ENCODE results near the gene VTN. TPM values are rescaled to one million over a fixed set of nuclear protein-coding genes. Genes with fewer than 3 reads are reported as not detected.

The VTN gene
- total RNA-seq, 1 donor from 2014 or later = 2.7 TPM

DNA sequence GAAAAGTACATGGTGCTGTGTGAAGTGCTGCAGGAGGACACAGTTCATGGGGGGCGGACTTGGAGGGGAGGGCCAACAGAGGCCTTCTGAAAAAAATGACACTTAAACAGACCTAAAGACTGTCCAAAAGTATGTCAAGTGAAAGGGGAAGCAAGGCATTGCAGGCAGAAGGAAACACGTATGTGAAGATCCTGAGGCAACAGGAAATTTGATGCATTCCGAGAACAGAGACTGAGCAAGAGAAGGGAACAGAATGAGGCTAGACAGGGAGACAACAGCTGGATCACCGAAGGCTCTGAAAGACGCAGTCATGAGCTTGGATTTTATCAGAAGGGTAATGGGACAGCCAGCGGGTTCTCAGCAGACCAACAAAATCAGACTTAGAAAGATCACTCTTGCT is 35.9 kb downstream of the VTN start:
- H3K27me3 ChIP-seq = no peaks in the 10 kb centered on the region
- H3K4me1 ChIP-seq = peaks cover 55% of the 10 kb centered on the region
- peak overlapping the region; percentile 86 to 93 for H3K4me3 ChIP-seq
- TF ChIP-seq, protein P1, sequence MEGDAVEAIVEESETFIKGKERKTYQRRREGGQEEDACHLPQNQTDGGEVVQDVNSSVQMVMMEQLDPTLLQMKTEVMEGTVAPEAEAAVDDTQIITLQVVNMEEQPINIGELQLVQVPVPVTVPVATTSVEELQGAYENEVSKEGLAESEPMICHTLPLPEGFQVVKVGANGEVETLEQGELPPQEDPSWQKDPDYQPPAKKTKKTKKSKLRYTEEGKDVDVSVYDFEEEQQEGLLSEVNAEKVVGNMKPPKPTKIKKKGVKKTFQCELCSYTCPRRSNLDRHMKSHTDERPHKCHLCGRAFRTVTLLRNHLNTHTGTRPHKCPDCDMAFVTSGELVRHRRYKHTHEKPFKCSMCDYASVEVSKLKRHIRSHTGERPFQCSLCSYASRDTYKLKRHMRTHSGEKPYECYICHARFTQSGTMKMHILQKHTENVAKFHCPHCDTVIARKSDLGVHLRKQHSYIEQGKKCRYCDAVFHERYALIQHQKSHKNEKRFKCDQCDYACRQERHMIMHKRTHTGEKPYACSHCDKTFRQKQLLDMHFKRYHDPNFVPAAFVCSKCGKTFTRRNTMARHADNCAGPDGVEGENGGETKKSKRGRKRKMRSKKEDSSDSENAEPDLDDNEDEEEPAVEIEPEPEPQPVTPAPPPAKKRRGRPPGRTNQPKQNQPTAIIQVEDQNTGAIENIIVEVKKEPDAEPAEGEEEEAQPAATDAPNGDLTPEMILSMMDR (IDR thresholded peaks at IDR 0.05) = no peak
- TF ChIP-seq POLR2AphosphoS5 (IDR thresholded peaks at IDR 0.05; ENCODE audit: insufficient read depth in 1 of 2, low read depth in 1 of 2) (no peak), POLR2A (IDR thresholded peaks at IDR 0.05) (no peak)
- no peak overlapping the region for H3K27ac ChIP-seq
- no peak for DNase-seq (ENCODE audit: extremely low spot score in 2 of 2)
- intact Hi-C loops (cut with DNase I) = no loop called here
- H3K36me3 ChIP-seq = peaks cover 0 to 22% of the 10 kb centered on the region in 2 donors
- no peaks in the 10 kb centered on the region for H3K9me3 ChIP-seq

DNA sequence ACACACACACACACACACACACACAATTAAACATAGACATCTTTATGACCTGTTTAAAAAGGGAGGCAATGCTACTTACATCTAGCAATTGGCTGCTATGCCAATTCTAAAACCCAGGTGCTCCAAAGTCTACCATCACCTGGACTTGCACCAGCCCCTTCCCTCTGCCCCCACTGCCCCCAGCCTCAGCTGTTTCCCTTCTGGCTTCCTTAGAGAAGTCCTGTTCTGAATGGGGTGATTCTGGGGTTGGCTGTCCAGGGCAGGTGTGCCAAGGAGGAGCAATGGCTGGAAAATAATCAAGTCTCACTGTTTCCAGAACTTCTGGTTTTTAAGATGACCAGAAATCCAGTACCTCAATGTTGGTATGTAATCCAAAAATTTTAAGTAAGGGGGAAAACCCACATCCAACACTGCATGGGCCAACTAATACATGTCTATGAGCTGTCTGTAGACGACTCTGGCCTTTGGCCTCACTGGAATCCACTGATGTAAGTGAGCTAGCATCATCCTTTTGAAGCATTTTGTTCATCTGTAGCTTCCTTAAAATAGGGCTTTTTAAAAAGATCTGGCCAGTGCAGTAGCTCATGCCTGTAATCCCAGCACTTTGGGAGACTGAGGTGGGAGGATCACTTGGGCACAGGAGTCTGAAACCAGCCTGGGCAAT is 36.9 kb downstream of the VTN start:
- peaks cover 46% of the 10 kb centered on the region for H3K4me1 ChIP-seq
- H3K27me3 ChIP-seq = no peaks in the 10 kb centered on the region
- no peaks in the 10 kb centered on the region for H3K9me3 ChIP-seq
- TF ChIP-seq, protein P1 (IDR thresholded peaks at IDR 0.05) = no peak
- TF ChIP-seq POLR2A (IDR thresholded peaks at IDR 0.05) (no peak), POLR2AphosphoS5 (IDR thresholded peaks at IDR 0.05; ENCODE audit: insufficient read depth in 1 of 2, low read depth in 1 of 2) (no peak)
- no peak overlapping the region for H3K27ac ChIP-seq
- intact Hi-C loops (cut with DNase I) = no loop called here
- DNase-seq (ENCODE audit: extremely low spot score in 2 of 2) = no peak
- no peak overlapping the region for H3K4me3 ChIP-seq
- H3K36me3 ChIP-seq = peaks cover 0 to 31% of the 10 kb centered on the region in 2 donors

DNA sequence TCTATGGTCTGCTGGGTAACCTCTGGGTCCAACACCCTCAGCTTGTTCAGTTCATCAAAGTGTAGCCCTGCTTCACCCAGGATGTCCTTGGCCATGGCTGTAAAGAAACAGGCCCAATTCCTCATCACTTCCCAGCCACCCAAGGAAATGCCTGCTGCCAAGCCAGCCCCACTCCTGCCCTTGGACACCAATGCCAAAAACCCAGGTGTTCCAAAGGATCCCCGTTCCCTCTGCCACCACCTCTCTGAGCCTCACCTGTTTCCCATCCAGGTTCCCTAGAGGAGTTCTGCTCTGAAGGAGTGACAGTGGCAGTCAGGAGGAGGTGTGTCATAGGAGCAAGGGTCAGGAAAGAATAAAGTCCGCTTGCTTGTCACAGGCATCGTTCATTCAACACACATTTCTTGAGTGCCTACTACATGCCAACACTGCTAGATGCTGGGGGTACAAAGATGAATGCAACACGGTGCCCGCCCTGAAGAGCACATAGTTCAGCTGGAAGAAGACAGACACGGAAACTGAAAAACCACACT is 38.2 kb downstream of the VTN start:
- peaks cover 0 to 36% of the 10 kb centered on the region in 2 donors for H3K36me3 ChIP-seq
- DNase-seq (ENCODE audit: extremely low spot score in 2 of 2) = no peak

DNA sequence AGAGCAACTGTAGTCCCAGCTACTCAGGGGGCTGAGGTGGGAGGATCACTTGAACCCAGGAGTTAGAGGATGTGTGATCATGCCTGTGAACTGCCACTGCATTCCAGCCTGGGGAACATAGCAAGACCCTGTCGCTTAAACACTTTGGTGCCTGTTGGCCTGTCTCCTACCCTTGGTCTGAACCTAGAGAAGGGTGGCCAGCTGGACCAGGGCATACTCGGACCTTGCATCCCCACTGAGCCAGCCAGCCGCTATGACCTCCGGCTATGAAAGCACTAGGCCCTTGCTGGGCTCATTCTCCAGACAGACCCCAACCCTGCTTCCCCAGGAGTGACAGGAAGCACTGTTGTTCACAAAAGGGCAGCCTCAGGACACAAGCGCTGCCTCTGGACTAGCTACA is 39.4 kb downstream of the VTN start:
- Histone ChIP-seq H3K36me3 (peaks cover 0 to 36% of the 10 kb centered on the region in 2 donors), H3K4me1 (peaks cover 23% of the 10 kb centered on the region), H3K4me3 (no peak overlapping the region), H3K9me3 (no peaks in the 10 kb centered on the region), H3K27me3 (no peaks in the 10 kb centered on the region), H3K27ac (no peak overlapping the region)
- intact Hi-C loops (cut with DNase I) = no loop called here
- TF ChIP-seq POLR2A (IDR thresholded peaks at IDR 0.05) (no peak), POLR2AphosphoS5 (IDR thresholded peaks at IDR 0.05; ENCODE audit: insufficient read depth in 1 of 2, low read depth in 1 of 2) (no peak)
- TF ChIP-seq, protein P1 (IDR thresholded peaks at IDR 0.05) = no peak
- DNase-seq (ENCODE audit: extremely low spot score in 2 of 2) = no peak

More for the DNA sequence above, 38.2 kb downstream of the VTN start:
- H3K4me3 ChIP-seq = no peak overlapping the region
- peaks cover 33% of the 10 kb centered on the region for H3K4me1 ChIP-seq
- intact Hi-C loops (cut with DNase I) = no loop called here
- H3K27me3 ChIP-seq = no peaks in the 10 kb centered on the region
- no peak overlapping the region for H3K27ac ChIP-seq
- no peaks in the 10 kb centered on the region for H3K9me3 ChIP-seq
- no peak for TF ChIP-seq POLR2AphosphoS5 (IDR thresholded peaks at IDR 0.05; ENCODE audit: insufficient read depth in 1 of 2, low read depth in 1 of 2)
- no peak for TF ChIP-seq POLR2A (IDR thresholded peaks at IDR 0.05)
- TF ChIP-seq, protein P1 (IDR thresholded peaks at IDR 0.05) = no peak

DNA sequence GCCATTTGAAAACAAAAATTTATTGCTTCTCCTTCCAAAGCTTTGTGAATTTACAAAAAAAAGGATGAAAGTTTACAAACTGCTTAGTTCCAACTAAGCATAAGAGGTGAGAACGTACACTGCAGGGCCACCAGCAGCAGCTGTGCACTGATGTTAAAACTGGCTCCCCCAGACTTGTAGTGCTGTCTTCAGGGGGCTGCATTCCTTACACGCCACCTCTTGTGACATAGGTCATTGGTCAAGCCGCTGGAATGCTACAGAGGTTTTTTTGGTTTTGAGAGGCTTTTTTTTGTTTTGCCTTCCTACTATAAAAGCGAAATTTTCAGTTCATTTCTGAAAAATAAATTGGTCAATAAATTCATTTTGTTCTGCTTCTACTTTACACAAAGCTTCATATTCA is 41.8 kb downstream of the VTN start:
- intact Hi-C loops (cut with DNase I) = no loop called here
- Histone ChIP-seq H3K4me1 (peaks cover 6% of the 10 kb centered on the region), H3K9me3 (no peaks in the 10 kb centered on the region), H3K27me3 (no peaks in the 10 kb centered on the region), H3K4me3 (no peak overlapping the region), H3K36me3 (peaks cover 0 to 36% of the 10 kb centered on the region in 2 donors), H3K27ac (no peak overlapping the region)
- DNase-seq (ENCODE audit: extremely low spot score in 2 of 2) = peak in 1 of 2 donors; percentile 5
- TF ChIP-seq, protein P1 (IDR thresholded peaks at IDR 0.05) = no peak
- TF ChIP-seq POLR2A (IDR thresholded peaks at IDR 0.05) (no peak), POLR2AphosphoS5 (IDR thresholded peaks at IDR 0.05; ENCODE audit: insufficient read depth in 1 of 2, low read depth in 1 of 2) (no peak)

Data from vagina (tissue), 2 donors.